Gastrocnemius medialis (tissue), 4 donors: ENCODE data around the gene ZNF446.

ENCODE experiments used
- CTCF ChIP-seq, 5 experiments: fragments of 450-650 bp in 3 of 5; fragments of 200-600 bp in 2 of 5; sonication (generic) in 2 of 5; IDR thresholded peaks in 4 of 5; conservative IDR thresholded peaks in 1 of 5; 1 replicate in 4 of 5; 2 replicates in 1 of 5; pipeline ENCODE4 v1.5.1; 2016 to 2019; ENCODE audit warnings: antibody characterized with exemption in 5 of 5, mild to moderate bottlenecking in 3 of 5, moderate library complexity in 3 of 5
- POLR2A ChIP-seq, 2 donors: fragments of 450-650 bp; IDR thresholded peaks; one replicate each; pipeline ENCODE4 v1.6.1; 2017; ENCODE audit warnings: antibody characterized with exemption in 2 of 2, mild to moderate bottlenecking in 2 of 2, moderate library complexity in 2 of 2

GRCh38 chr19:58434217-58434616, 41.9 kb upstream of the ZNF446 start:
- TF ChIP-seq CTCF (IDR thresholded peaks at IDR 0.05 in 4 of 5, conservative IDR thresholded peaks at IDR 0.05 in 1 of 5) = no peak
- no peak for TF ChIP-seq POLR2A (IDR thresholded peaks at IDR 0.05)
